ENCODE measurements around the gene PI4KB.

The PI4KB gene

DNA sequence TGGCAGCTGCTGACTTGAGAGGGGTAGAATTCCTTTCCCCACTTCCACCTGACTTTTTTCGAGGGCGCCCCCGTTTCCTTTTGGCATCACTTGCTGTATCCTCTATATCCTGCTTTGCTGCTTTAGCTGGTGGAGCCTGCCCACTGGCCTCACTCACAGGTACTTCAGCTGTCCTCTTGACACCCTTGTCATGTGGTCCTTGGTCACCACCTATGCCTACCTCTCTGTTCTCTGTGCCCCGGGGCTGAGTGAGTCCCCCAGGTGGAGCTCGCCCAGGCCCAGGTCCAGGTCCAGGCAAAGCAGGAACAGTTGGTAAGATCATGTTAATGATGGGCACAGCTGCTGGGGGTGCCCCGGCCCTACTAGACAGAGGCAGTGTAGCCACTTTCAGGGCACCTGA lies 15.4 kb upstream of the PI4KB start:
- Histone ChIP-seq H3K9ac (ENCODE audit: low read depth, low read length) (no peak overlapping the region), H3K4me3 (ENCODE audit: low read length) (no peak overlapping the region)

DNA sequence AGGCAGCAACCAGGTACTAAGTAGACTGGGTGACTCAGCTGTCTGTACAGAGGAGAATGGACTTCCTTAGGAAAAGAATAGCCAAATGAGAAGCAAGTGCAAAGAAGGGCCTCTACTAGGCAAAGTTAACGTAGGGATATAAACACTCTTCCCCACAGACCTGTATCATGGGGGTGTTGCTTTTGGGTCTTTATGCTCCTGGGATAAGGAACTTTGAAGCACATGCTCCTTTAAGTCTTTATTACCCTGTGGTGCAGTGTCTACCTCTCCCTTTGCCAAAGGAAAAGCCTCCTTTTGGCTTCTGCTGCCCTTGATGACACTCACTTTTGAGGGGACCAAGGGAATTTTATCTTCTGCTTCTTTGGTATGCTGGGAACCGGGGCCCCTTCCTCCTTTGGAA lies 14.8 kb upstream of the PI4KB start:
- H3K9ac ChIP-seq (ENCODE audit: low read depth, low read length): no peak overlapping the region
- peaks cover 42% of the 10 kb centered on the region for H3K36me3 ChIP-seq (ENCODE audit: insufficient read depth, low read depth, low read length)
- no peak overlapping the region for H3K4me3 ChIP-seq (ENCODE audit: low read length)
- peaks cover 6% of the 10 kb centered on the region for H3K4me1 ChIP-seq (ENCODE audit: insufficient read depth, low read length)
- no peaks in the 10 kb centered on the region for H3K27me3 ChIP-seq (ENCODE audit: insufficient read depth, low read length)
- H3K9me3 ChIP-seq (ENCODE audit: insufficient read depth, low read depth, low read length): no peaks in the 10 kb centered on the region
- no peak overlapping the region for H3K27ac ChIP-seq (ENCODE audit: low read length)

More for the DNA sequence above, 15.4 kb upstream of the PI4KB start:
- H3K4me1 ChIP-seq (ENCODE audit: insufficient read depth, low read length): peaks cover 7% of the 10 kb centered on the region
- no peaks in the 10 kb centered on the region for H3K9me3 ChIP-seq (ENCODE audit: insufficient read depth, low read depth, low read length)
- H3K27me3 ChIP-seq (ENCODE audit: insufficient read depth, low read length): no peaks in the 10 kb centered on the region
- peaks cover 42% of the 10 kb centered on the region for H3K36me3 ChIP-seq (ENCODE audit: insufficient read depth, low read depth, low read length)
- no peak overlapping the region for H3K27ac ChIP-seq (ENCODE audit: low read length)

- H3K9me3 ChIP-seq (ENCODE audit: insufficient read depth, low read depth, low read length): no peaks in the 10 kb centered on the region
- no peak overlapping the region for H3K9ac ChIP-seq (ENCODE audit: low read depth, low read length)
- H3K4me1 ChIP-seq (ENCODE audit: insufficient read depth, low read length): peaks cover 5% of the 10 kb centered on the region
Observed at GRCh38 chr1:151340870-151341754, 13.9 kb upstream of the PI4KB start.

GRCh38 chr1:151336556-151336955 lies 9.3 kb upstream of the PI4KB start:
- Histone ChIP-seq H3K36me3 (ENCODE audit: insufficient read depth, low read depth, low read length) (no peaks in the 10 kb centered on the region), H3K9me3 (ENCODE audit: insufficient read depth, low read depth, low read length) (no peaks in the 10 kb centered on the region), H3K4me1 (ENCODE audit: insufficient read depth, low read length) (no peaks in the 10 kb centered on the region), H3K27ac (ENCODE audit: low read length) (no peak overlapping the region), H3K4me3 (ENCODE audit: low read length) (no peak overlapping the region), H3K9ac (ENCODE audit: low read depth, low read length) (no peak overlapping the region), H3K27me3 (ENCODE audit: insufficient read depth, low read length) (no peaks in the 10 kb centered on the region)

More at GRCh38 chr1:151340870-151341754, 13.9 kb upstream of the PI4KB start:
- H3K27ac ChIP-seq (ENCODE audit: low read length): no peak overlapping the region
- H3K27me3 ChIP-seq (ENCODE audit: insufficient read depth, low read length): no peaks in the 10 kb centered on the region
- no peak overlapping the region for H3K4me3 ChIP-seq (ENCODE audit: low read length)
- peaks cover 42% of the 10 kb centered on the region for H3K36me3 ChIP-seq (ENCODE audit: insufficient read depth, low read depth, low read length)

DNA sequence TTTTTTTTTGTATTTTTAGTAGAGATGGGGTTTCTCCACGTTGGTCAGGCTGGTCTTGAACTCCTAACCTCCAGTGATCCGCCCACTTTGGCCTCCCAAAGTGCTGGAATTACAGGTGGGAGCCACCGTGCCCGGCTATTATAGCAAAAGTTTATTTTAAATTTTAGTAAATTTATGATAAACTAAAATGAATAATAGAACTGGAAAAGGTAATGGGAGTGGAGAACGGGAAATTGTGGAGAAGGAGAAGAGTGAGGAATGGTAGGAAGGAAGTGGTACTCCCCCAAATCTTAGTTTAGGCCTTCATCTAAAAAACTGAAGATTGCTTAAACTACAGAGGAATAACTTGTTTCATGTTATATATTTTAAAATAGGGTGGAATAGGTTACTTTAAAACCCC lies 7.6 kb upstream of the PI4KB start:
- Histone ChIP-seq H3K27me3 (ENCODE audit: insufficient read depth, low read length) (no peaks in the 10 kb centered on the region), H3K4me3 (ENCODE audit: low read length) (no peak overlapping the region), H3K9ac (ENCODE audit: low read depth, low read length) (no peak overlapping the region), H3K4me1 (ENCODE audit: insufficient read depth, low read length) (no peaks in the 10 kb centered on the region), H3K27ac (ENCODE audit: low read length) (no peak overlapping the region), H3K9me3 (ENCODE audit: insufficient read depth, low read depth, low read length) (no peaks in the 10 kb centered on the region), H3K36me3 (ENCODE audit: insufficient read depth, low read depth, low read length) (no peaks in the 10 kb centered on the region)

GRCh38 chr1:151327903-151328674 lies 873 bp upstream of the PI4KB start:
- H3K9me3 ChIP-seq (ENCODE audit: insufficient read depth, low read depth, low read length): no peaks in the 10 kb centered on the region
- H3K4me1 ChIP-seq (ENCODE audit: insufficient read depth, low read length): peaks cover 6% of the 10 kb centered on the region; the same call in 1 of the 2 replicates
- no peaks in the 10 kb centered on the region for H3K27me3 ChIP-seq (ENCODE audit: insufficient read depth, low read length)
- peak overlapping the region; percentile 62 for H3K27ac ChIP-seq (ENCODE audit: low read length)
- H3K9ac ChIP-seq (ENCODE audit: low read depth, low read length): peak overlapping the region; percentile 86
- H3K36me3 ChIP-seq (ENCODE audit: insufficient read depth, low read depth, low read length): peaks cover 14% of the 10 kb centered on the region
- peak overlapping the region; percentile 88 for H3K4me3 ChIP-seq (ENCODE audit: low read length)

DNA sequence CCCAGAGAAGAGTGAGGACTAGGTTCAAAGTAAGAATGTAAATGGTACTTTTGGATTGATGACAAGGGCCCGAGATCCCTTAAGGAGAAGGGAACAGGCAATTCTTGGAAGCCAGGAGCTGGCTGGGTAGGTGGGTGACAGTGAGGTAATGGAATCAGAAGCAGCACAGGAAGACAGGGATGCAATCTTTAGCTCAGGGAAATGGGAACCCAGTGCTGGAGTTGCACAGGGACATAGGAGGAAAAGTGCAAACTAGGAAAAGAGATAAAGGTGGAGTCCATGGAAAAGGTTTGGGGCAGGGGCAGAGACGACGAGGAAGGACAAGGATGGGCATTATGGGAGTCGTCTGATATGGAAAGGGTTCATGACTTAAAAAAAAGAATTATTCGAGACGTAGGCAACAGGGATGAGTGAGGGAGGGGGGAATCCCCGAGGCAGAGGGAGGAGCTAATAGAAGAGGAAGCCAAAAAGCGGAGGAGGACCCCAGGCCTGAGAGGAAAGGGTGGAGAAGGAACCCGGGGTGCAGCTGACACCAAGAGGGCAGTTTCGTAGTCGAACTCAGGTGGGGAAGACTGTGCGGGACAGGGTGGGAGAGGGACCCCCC lies 495 bp downstream of the PI4KB start:
- H3K36me3 ChIP-seq (ENCODE audit: insufficient read depth, low read depth, low read length): peaks cover 19% of the 10 kb centered on the region

DNA sequence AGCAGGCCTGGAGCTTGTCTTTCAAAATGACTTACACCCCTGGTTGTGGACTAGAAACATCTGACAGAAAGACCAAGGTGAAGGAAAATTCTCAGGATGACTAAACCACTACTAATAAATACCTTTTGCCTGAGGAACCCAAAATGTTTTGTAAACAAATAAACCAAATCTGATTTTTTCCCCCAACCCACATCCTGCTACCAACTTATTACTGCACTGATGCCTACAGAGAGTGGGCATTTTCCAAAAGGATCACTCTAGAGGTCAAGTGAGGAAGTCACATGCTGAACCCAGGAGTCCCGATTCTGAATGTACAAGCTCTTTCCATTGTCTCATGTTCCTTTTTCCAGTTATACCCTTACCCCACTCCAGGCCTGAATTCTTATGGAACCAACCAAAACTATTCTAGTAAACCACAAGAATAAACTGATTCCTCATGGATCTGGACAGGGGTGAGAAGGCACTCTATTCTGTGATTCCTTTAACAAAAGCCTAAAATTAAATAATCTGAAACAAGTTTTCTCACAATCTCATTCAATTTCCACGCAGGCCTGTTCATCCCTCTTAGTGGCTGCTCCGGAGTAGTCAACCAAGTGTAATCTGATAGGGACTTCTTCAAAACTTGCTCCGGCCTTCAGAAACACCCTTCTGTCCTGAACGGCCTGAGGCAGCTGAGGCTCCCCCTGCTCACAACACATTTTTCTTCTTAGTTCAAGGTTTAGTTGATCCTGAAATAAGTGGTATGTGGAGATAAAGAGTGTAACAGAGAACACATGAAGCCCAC lies 1.4 kb downstream of the PI4KB start:
- no peaks in the 10 kb centered on the region for H3K27me3 ChIP-seq (ENCODE audit: insufficient read depth, low read length)
- peak overlapping the region; percentile 88 for H3K4me3 ChIP-seq (ENCODE audit: low read length)
- no peak overlapping the region for H3K27ac ChIP-seq (ENCODE audit: low read length)
- peak overlapping the region; percentile 86; the same call in 1 of the 2 replicates for H3K9ac ChIP-seq (ENCODE audit: low read depth, low read length)
- peaks cover 6% of the 10 kb centered on the region; the same call in 1 of the 2 replicates for H3K4me1 ChIP-seq (ENCODE audit: insufficient read depth, low read length)
- no peaks in the 10 kb centered on the region for H3K9me3 ChIP-seq (ENCODE audit: insufficient read depth, low read depth, low read length)
- peaks cover 22% of the 10 kb centered on the region for H3K36me3 ChIP-seq (ENCODE audit: insufficient read depth, low read depth, low read length)

More for the DNA sequence above, 495 bp downstream of the PI4KB start:
- Histone ChIP-seq H3K27ac (ENCODE audit: low read length) (no peak overlapping the region), H3K4me3 (ENCODE audit: low read length) (peak overlapping the region; percentile 88), H3K9me3 (ENCODE audit: insufficient read depth, low read depth, low read length) (no peaks in the 10 kb centered on the region), H3K27me3 (ENCODE audit: insufficient read depth, low read length) (no peaks in the 10 kb centered on the region), H3K4me1 (ENCODE audit: insufficient read depth, low read length) (peaks cover 6% of the 10 kb centered on the region; the same call in 1 of the 2 replicates), H3K9ac (ENCODE audit: low read depth, low read length) (peak overlapping the region; percentile 86)

- H3K27ac ChIP-seq (ENCODE audit: low read length): no peak overlapping the region
- H3K36me3 ChIP-seq (ENCODE audit: insufficient read depth, low read depth, low read length): peaks cover 25% of the 10 kb centered on the region
- no peak overlapping the region for H3K9ac ChIP-seq (ENCODE audit: low read depth, low read length)
- H3K27me3 ChIP-seq (ENCODE audit: insufficient read depth, low read length): no peaks in the 10 kb centered on the region
- no peaks in the 10 kb centered on the region for H3K9me3 ChIP-seq (ENCODE audit: insufficient read depth, low read depth, low read length)
- H3K4me1 ChIP-seq (ENCODE audit: insufficient read depth, low read length): peaks cover 6% of the 10 kb centered on the region; the same call in 1 of the 2 replicates
- H3K4me3 ChIP-seq (ENCODE audit: low read length): no peak overlapping the region
Observed at GRCh38 chr1:151325231-151325630, 2.0 kb downstream of the PI4KB start.

DNA sequence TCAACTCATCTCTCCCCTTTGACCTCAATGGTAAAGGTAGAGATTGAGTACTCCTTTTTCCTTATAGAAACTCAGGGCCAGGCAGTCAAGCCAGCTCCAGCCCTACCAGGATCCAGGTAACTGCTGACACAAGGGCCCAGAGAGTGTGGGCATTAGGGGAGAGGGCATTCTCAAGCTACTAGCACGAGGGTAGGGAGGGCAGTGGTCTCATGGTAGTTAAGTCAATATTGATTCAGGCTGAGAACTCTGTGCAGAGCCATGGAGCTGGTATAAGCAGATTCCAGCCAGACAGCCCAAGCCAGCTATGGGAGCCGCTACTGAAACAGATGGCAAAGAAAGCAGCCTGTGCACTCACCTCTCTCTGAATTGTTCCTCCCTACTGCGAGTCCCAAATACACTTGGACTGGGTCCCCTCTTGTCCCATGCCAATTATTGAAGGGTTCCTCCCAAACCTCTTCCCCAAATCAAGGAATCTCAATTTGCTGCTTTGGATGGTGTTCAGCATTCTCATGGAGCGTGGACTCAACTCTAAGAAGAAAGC lies 2.8 kb downstream of the PI4KB start:
- H3K4me3 ChIP-seq (ENCODE audit: low read length): no peak overlapping the region
- H3K9me3 ChIP-seq (ENCODE audit: insufficient read depth, low read depth, low read length): no peaks in the 10 kb centered on the region
- no peaks in the 10 kb centered on the region for H3K27me3 ChIP-seq (ENCODE audit: insufficient read depth, low read length)
- H3K4me1 ChIP-seq (ENCODE audit: insufficient read depth, low read length): peaks cover 6% of the 10 kb centered on the region; the same call in 1 of the 2 replicates
- peaks cover 27% of the 10 kb centered on the region for H3K36me3 ChIP-seq (ENCODE audit: insufficient read depth, low read depth, low read length)
- H3K9ac ChIP-seq (ENCODE audit: low read depth, low read length): no peak overlapping the region
- H3K27ac ChIP-seq (ENCODE audit: low read length): no peak overlapping the region

DNA sequence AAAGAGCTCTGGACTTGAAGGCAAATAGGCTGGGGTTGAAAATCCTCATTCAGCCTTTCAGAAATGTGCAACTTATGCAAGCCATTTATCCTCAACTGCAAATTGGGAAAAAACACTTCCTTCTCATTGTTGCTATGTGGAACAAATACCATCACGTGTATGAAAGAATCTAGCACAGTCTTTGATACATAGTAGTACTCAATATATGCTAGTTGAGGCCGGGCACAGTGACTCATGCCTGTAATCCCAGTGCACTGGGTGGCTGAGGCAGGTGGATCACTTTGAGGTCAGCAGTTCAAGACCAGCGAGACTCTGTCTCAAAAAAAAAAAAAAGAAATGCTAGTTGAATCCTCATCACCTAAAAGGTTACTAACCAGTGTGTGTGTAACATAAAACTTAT lies 8.2 kb downstream of the PI4KB start:
- no peaks in the 10 kb centered on the region for H3K4me1 ChIP-seq (ENCODE audit: insufficient read depth, low read length)
- H3K9ac ChIP-seq (ENCODE audit: low read depth, low read length): no peak overlapping the region
- no peaks in the 10 kb centered on the region for H3K9me3 ChIP-seq (ENCODE audit: insufficient read depth, low read depth, low read length)
- no peak overlapping the region for H3K27ac ChIP-seq (ENCODE audit: low read length)
- no peak overlapping the region for H3K4me3 ChIP-seq (ENCODE audit: low read length)
- H3K36me3 ChIP-seq (ENCODE audit: insufficient read depth, low read depth, low read length): peaks cover 43% of the 10 kb centered on the region
- no peaks in the 10 kb centered on the region for H3K27me3 ChIP-seq (ENCODE audit: insufficient read depth, low read length)
